HepG2 (cell line): Measurements from ENCODE around the gene DLX6. TPM values are rescaled to one million over a fixed set of nuclear protein-coding genes. Genes with fewer than 3 reads are reported as not detected.

Experiments
- ARNTL ChIP-seq: sonication (generic); formaldehyde crosslinking; IDR thresholded peaks from 2 replicates; pipeline ENCODE4 v1.4.0; 2020; ENCODE audit warnings: mild to moderate bottlenecking, missing genetic modification reagents
- CBFB ChIP-seq: sonication (generic); formaldehyde crosslinking; IDR thresholded peaks from 2 replicates; pipeline ENCODE4 v1.4.0; 2020; ENCODE audit warnings: missing genetic modification reagents
- CCDC6 ChIP-seq: sonication (generic); formaldehyde crosslinking; IDR thresholded peaks from 2 replicates; pipeline ENCODE4 v1.8.1; 2022; ENCODE audit warnings: mild to moderate bottlenecking, missing genetic modification reagents, moderate library complexity
- FIP1L1 ChIP-seq: fragments of 200-400 bp; formaldehyde crosslinking; IDR thresholded peaks from 2 replicates; pipeline ENCODE4 v1.6.1; 2018; ENCODE audit warnings: low read depth, mild to moderate bottlenecking, low read length, moderate library complexity, borderline replicate concordance; ENCODE audit not compliant: insufficient read depth
- GATAD1 ChIP-seq: IDR thresholded peaks from 2 replicates; pipeline ENCODE4 v1.6.1; 2016; ENCODE audit warnings: missing genetic modification reagents, missing compliant biosample characterization
- MAZ ChIP-seq, 2 experiments: sonication (generic) in 1 of 2; formaldehyde crosslinking in 1 of 2; IDR thresholded peaks; 2 replicates each; pipeline versions ENCODE4 v1.5.0 to v1.6.1; 2012 to 2020; ENCODE audit warnings: low read depth in 2 of 2, mild to moderate bottlenecking in 2 of 2, borderline replicate concordance in 1 of 2, improper control_type of control experiment in 1 of 2, low read length in 1 of 2, missing genetic modification reagents in 1 of 2, moderate library complexity in 1 of 2
- NR2F6 ChIP-seq, 2 experiments: IDR thresholded peaks; 2 replicates each; pipeline ENCODE4 v1.6.1; 2016; ENCODE audit warnings: antibody characterized with exemption in 1 of 2, mild to moderate bottlenecking in 1 of 2
- SKI ChIP-seq: fragments of 450-650 bp; IDR thresholded peaks from one replicate; pipeline ENCODE4 v1.6.1; 2018; ENCODE audit warnings: mild to moderate bottlenecking; ENCODE audit not compliant: partially characterized antibody
- STAG1 ChIP-seq: sonication (generic); formaldehyde crosslinking; IDR thresholded peaks from 2 replicates; pipeline ENCODE4 v1.4.0; 2020; ENCODE audit warnings: missing genetic modification reagents
- ZBTB38 ChIP-seq: sonication (generic); formaldehyde crosslinking; IDR thresholded peaks from 2 replicates; pipeline ENCODE4 v1.5.1; 2020; ENCODE audit warnings: mild to moderate bottlenecking, missing genetic modification reagents
- ZKSCAN1 ChIP-seq: fragments of 150-350 bp; IDR thresholded peaks from 2 replicates; pipeline ENCODE4 v1.6.1; 2014; ENCODE audit warnings: low read length
- ZNF224 ChIP-seq: sonication (generic); formaldehyde crosslinking; IDR thresholded peaks from 2 replicates; pipeline ENCODE4 v1.5.0; 2020; ENCODE audit warnings: mild to moderate bottlenecking, missing genetic modification reagents
- ZNF547 ChIP-seq: sonication (generic); formaldehyde crosslinking; IDR thresholded peaks from 2 replicates; pipeline ENCODE4 v1.5.1; 2020; ENCODE audit warnings: mild to moderate bottlenecking, missing genetic modification reagents
- polyA plus RNA-seq, 8 experiments: library from polyadenylated mRNA; depleted of rRNA in 3 of 8; stranded (reverse) in 7 of 8; unstranded in 1 of 8; fragments of >200 nt; fragmentation: Illumina TruSeq in 4 of 8; extraction: Trizol in 4 of 8; gene quantifications; 2 replicates each; pipeline versions ENCODE4 v1.2.1 to v1.2.3, GENCODE V29; 2011 to 2016; ENCODE audit warnings: low read depth in 4 of 8, missing spikeins in 1 of 8, mixed read lengths in 1 of 8; ENCODE audit not compliant: insufficient read depth in 1 of 8
- total RNA-seq, 5 experiments: library from RNA; depleted of rRNA; stranded (reverse); fragments of >200 nt; fragmentation: Illumina TruSeq; extraction: Trizol; gene quantifications; 2 replicates each; pipeline ENCODE4 v1.2.3, GENCODE V29; 2016; ENCODE audit warnings: low read depth in 1 of 5
- TF ChIP-seq, protein P1 (sequence below): sonication (generic); formaldehyde crosslinking; IDR thresholded peaks from 2 replicates; pipeline ENCODE4 v1.4.0; 2020; ENCODE audit warnings: mild to moderate bottlenecking, missing genetic modification reagents
- TF ChIP-seq, protein P2 (sequence below): sonication (generic); formaldehyde crosslinking; IDR thresholded peaks from 2 replicates; pipeline ENCODE4 v1.8.1; 2023; ENCODE audit warnings: mild to moderate bottlenecking, missing genetic modification reagents, borderline replicate concordance
- TF ChIP-seq, protein P3 (sequence below): sonication (generic); formaldehyde crosslinking; IDR thresholded peaks from 2 replicates; pipeline ENCODE4 v1.5.0; 2020; ENCODE audit warnings: mild to moderate bottlenecking, missing genetic modification reagents, moderate library complexity
- TF ChIP-seq, protein P4 (sequence below): IDR thresholded peaks from 2 replicates; pipeline ENCODE4 v1.4.0; 2020; ENCODE audit warnings: mild to moderate bottlenecking, missing genetic modification reagents
- TF ChIP-seq, protein P5 (sequence below): sonication (generic); formaldehyde crosslinking; IDR thresholded peaks from 2 replicates; pipeline ENCODE4 v1.4.0; 2020; ENCODE audit warnings: mild to moderate bottlenecking, low read depth, missing genetic modification reagents

The DLX6 gene
- total and polyA plus RNA-seq, 2 of the 13 experiments (the other 11 are each of a cell fraction or from before 2014, with no cell fraction given), result 3.5 to 5.5 TPM

DNA sequence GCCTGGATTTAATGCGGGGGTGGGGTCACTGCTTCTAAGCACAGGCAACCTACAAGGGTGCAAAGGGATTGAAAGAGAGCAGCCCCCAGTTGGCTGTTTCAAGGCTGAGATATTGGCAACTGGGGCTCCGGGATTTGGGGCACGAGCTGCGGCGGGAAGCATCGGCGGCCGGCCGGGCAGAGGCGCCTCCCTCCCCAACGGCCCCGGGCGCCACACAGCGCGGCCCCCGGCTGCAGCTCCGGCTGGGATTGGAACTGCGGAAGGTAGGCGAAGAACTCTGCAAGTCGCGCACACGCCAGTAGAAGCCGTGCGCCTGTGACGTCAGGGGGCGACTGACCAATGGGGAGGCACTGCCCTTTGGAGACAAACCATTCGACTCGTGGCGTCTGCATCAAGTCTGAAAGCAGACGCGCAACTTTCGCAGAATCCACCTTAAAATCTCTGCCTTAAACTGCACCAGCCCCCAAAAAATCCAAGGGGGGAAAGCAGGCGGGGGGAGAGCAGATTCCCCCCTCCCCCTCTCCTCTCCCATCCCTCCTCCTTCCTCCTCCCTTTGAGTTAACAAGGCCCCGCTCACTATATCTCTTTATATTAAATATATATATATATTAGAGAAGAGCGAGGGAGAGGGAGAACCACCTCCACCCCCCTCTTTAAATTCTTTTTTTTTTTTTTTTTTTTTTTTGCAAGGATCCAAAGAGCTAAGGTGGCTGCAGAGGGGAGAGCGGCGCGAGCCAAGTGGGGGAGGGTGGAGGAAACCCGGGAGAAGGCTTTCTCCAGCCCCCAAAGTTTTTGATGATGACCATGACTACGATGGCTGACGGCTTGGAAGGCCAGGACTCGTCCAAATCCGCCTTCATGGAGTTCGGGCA lies at the start of gene DLX6 (continued):
- TF ChIP-seq, protein P1, sequence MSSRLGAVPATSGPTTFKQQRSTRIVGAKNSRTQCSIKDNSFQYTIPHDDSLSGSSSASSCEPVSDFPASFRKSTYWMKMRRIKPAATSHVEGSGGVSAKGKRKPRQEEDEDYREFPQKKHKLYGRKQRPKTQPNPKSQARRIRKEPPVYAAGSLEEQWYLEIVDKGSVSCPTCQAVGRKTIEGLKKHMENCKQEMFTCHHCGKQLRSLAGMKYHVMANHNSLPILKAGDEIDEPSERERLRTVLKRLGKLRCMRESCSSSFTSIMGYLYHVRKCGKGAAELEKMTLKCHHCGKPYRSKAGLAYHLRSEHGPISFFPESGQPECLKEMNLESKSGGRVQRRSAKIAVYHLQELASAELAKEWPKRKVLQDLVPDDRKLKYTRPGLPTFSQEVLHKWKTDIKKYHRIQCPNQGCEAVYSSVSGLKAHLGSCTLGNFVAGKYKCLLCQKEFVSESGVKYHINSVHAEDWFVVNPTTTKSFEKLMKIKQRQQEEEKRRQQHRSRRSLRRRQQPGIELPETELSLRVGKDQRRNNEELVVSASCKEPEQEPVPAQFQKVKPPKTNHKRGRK (CRISPR knock-in tag), result no peak
- TF ChIP-seq, protein P2, sequence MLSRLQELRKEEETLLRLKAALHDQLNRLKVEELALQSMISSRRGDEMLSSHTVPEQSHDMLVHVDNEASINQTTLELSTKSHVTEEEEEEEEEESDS (CRISPR knock-in tag), result no peak
- peak; percentile 68 for TF ChIP-seq SKI
- TF ChIP-seq NR2F6 (IDR thresholded peaks at IDR 0.05), result no peak
- TF ChIP-seq NR2F6 (CRISPR knock-in tag; IDR thresholded peaks at IDR 0.05), result peak; percentile 34
- 0 out of 2 replicates have a peak, but pooled peaks have one; percentile 21 for TF ChIP-seq MAZ (IDR thresholded peaks at IDR 0.05; ENCODE audit: borderline replicate concordance, low read depth, low read length)
- peak; percentile 45; the same call in 1 of the 2 replicates for TF ChIP-seq MAZ (CRISPR knock-in tag; IDR thresholded peaks at IDR 0.05; ENCODE audit: low read depth)
- peak; percentile 36; the same call in 1 of the 2 replicates for TF ChIP-seq ZNF547 (CRISPR knock-in tag)
- no peak for TF ChIP-seq ARNTL (CRISPR knock-in tag)
- TF ChIP-seq, protein P3, sequence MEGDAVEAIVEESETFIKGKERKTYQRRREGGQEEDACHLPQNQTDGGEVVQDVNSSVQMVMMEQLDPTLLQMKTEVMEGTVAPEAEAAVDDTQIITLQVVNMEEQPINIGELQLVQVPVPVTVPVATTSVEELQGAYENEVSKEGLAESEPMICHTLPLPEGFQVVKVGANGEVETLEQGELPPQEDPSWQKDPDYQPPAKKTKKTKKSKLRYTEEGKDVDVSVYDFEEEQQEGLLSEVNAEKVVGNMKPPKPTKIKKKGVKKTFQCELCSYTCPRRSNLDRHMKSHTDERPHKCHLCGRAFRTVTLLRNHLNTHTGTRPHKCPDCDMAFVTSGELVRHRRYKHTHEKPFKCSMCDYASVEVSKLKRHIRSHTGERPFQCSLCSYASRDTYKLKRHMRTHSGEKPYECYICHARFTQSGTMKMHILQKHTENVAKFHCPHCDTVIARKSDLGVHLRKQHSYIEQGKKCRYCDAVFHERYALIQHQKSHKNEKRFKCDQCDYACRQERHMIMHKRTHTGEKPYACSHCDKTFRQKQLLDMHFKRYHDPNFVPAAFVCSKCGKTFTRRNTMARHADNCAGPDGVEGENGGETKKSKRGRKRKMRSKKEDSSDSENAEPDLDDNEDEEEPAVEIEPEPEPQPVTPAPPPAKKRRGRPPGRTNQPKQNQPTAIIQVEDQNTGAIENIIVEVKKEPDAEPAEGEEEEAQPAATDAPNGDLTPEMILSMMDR (CRISPR knock-in tag), result peak; percentile 34; the same call in 1 of the 2 replicates
- 0 out of 2 replicates have a peak, but pooled peaks have one; percentile 42 for TF ChIP-seq ZNF224 (CRISPR knock-in tag)
- TF ChIP-seq FIP1L1, result no peak
- peak; percentile 71; the same call in 1 of the 2 replicates for TF ChIP-seq CCDC6 (CRISPR knock-in tag)
- no peak for TF ChIP-seq CBFB (CRISPR knock-in tag)
- no peak for TF ChIP-seq ZKSCAN1
- TF ChIP-seq, protein P4, sequence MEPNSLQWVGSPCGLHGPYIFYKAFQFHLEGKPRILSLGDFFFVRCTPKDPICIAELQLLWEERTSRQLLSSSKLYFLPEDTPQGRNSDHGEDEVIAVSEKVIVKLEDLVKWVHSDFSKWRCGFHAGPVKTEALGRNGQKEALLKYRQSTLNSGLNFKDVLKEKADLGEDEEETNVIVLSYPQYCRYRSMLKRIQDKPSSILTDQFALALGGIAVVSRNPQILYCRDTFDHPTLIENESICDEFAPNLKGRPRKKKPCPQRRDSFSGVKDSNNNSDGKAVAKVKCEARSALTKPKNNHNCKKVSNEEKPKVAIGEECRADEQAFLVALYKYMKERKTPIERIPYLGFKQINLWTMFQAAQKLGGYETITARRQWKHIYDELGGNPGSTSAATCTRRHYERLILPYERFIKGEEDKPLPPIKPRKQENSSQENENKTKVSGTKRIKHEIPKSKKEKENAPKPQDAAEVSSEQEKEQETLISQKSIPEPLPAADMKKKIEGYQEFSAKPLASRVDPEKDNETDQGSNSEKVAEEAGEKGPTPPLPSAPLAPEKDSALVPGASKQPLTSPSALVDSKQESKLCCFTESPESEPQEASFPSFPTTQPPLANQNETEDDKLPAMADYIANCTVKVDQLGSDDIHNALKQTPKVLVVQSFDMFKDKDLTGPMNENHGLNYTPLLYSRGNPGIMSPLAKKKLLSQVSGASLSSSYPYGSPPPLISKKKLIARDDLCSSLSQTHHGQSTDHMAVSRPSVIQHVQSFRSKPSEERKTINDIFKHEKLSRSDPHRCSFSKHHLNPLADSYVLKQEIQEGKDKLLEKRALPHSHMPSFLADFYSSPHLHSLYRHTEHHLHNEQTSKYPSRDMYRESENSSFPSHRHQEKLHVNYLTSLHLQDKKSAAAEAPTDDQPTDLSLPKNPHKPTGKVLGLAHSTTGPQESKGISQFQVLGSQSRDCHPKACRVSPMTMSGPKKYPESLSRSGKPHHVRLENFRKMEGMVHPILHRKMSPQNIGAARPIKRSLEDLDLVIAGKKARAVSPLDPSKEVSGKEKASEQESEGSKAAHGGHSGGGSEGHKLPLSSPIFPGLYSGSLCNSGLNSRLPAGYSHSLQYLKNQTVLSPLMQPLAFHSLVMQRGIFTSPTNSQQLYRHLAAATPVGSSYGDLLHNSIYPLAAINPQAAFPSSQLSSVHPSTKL (CRISPR knock-in tag), result peak; percentile 40
- 0 out of 2 replicates have a peak, but pooled peaks have one; percentile 41 for TF ChIP-seq GATAD1
- TF ChIP-seq ZBTB38 (CRISPR knock-in tag), result peak; percentile 70
- TF ChIP-seq, protein P5, sequence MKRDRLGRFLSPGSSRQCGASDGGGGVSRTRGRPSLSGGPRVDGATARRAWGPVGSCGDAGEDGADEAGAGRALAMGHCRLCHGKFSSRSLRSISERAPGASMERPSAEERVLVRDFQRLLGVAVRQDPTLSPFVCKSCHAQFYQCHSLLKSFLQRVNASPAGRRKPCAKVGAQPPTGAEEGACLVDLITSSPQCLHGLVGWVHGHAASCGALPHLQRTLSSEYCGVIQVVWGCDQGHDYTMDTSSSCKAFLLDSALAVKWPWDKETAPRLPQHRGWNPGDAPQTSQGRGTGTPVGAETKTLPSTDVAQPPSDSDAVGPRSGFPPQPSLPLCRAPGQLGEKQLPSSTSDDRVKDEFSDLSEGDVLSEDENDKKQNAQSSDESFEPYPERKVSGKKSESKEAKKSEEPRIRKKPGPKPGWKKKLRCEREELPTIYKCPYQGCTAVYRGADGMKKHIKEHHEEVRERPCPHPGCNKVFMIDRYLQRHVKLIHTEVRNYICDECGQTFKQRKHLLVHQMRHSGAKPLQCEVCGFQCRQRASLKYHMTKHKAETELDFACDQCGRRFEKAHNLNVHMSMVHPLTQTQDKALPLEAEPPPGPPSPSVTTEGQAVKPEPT (CRISPR knock-in tag), result peak; percentile 89; the same call in 1 of the 2 replicates
- TF ChIP-seq STAG1 (CRISPR knock-in tag), result 0 out of 2 replicates have a peak, but pooled peaks have one; percentile 26
